Cardiac muscle cell (in vitro differentiated cells and primary cell): ENCODE results near the gene DLEC1. TPM values are rescaled to one million over a fixed set of nuclear protein-coding genes. Genes with fewer than 3 reads are reported as not detected.
A peak's percentile ranks its signal among the peaks of the same experiment; 100 is the strongest.

Source experiments
- DNase-seq, 2 donors: peaks; one replicate each; pipeline versions ENCODE4 v3.0.0 to v3.0.0-alpha.2; 2010 to 2017; ENCODE audit warnings: low read depth in 1 of 2, low spot score in 1 of 2
- H3K27ac ChIP-seq: fragments of 200-600 bp; sonication (generic); 2 replicates; pipeline ENCODE4 v1.5.1; 2016
- H3K27me3 ChIP-seq: fragments of 200-600 bp; sonication (generic); 2 replicates; pipeline ENCODE4 v1.6.0; 2016; ENCODE audit warnings: control low read depth
- H3K36me3 ChIP-seq: fragments of 200-600 bp; sonication (generic); 2 replicates; pipeline ENCODE4 v1.5.1; 2016; ENCODE audit warnings: control low read depth
- H3K4me1 ChIP-seq: fragments of 200-600 bp; sonication (generic); 2 replicates; pipeline ENCODE4 v1.8.1; 2017; ENCODE audit warnings: low read depth, mild to moderate bottlenecking, mixed run types
- H3K4me3 ChIP-seq: fragments of 200-600 bp; sonication (generic); 2 replicates; pipeline ENCODE4 v1.5.1; 2016; ENCODE audit warnings: mild to moderate bottlenecking
- H3K9me3 ChIP-seq: fragments of 200-600 bp; sonication (generic); 2 replicates; pipeline ENCODE4 v1.5.1; 2017; ENCODE audit warnings: low read depth, mild to moderate bottlenecking, control low read depth
- polyA plus RNA-seq: library from polyadenylated mRNA; unstranded; fragments of >200 nt; fragmentation: Nextera tagmentation; extraction: Ambion mirVana; gene quantifications from 2 replicates; pipeline ENCODE4 v1.2.1, GENCODE V29; 2016
- total RNA-seq: library from RNA; depleted of rRNA; stranded (reverse); fragments of >200 nt; gene quantifications from 2 replicates; pipeline ENCODE4 v1.2.3, GENCODE V29; 2016
- TF ChIP-seq, protein P1 (sequence below): IDR thresholded peaks from 2 replicates; pipeline ENCODE4 v1.5.1; 2012; ENCODE audit warnings: low read depth, mild to moderate bottlenecking, low read length

Gene DLEC1
- total and polyA plus RNA-seq, 2 experiments from 2014 or later: 0.15 TPM; not detected in 1

DNA sequence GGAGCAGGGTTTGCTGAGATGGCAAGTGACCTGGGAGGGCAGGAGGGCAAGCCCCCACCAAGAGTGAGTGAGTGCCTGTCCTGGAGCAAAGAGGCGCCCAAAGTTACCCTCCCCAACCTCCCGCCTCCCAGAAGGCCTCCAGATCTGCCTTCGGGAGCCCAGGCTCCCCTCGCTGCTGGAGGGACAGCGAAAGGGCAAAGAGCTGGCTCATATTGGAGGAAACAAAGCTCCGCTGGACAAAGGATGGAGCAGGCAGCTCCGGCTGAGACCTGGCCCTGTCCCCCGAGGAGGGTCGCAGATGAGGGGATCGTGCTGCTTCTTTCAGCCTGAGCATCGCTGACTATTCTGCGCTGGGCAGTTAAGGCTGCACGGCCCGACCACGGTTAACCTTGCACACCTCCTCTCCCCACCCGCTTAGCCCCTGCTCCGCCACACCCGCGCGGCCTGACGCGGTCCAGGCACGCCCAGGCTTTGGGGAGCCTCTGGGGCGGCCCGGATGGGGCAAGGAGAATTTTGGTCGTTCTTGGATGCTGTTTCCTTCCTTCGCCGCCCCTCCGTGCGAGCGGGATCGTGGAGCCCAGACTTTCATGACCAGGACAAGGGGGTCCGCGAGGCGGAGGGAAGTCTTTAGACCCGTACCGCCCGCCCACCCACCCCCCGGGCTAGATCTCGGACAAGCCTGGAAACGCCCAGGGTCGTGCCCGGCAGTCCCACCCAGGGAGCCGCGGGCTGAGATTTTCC, 10.2 kb upstream of the DLEC1 start:
- H3K4me3 ChIP-seq: peak overlapping the region; percentile 46
- H3K36me3 ChIP-seq: no peaks in the 10 kb centered on the region
- H3K4me1 ChIP-seq: peaks cover 5% of the 10 kb centered on the region
- peak in 1 of 2 donors; percentile 39 for DNase-seq
- TF ChIP-seq, protein P1, sequence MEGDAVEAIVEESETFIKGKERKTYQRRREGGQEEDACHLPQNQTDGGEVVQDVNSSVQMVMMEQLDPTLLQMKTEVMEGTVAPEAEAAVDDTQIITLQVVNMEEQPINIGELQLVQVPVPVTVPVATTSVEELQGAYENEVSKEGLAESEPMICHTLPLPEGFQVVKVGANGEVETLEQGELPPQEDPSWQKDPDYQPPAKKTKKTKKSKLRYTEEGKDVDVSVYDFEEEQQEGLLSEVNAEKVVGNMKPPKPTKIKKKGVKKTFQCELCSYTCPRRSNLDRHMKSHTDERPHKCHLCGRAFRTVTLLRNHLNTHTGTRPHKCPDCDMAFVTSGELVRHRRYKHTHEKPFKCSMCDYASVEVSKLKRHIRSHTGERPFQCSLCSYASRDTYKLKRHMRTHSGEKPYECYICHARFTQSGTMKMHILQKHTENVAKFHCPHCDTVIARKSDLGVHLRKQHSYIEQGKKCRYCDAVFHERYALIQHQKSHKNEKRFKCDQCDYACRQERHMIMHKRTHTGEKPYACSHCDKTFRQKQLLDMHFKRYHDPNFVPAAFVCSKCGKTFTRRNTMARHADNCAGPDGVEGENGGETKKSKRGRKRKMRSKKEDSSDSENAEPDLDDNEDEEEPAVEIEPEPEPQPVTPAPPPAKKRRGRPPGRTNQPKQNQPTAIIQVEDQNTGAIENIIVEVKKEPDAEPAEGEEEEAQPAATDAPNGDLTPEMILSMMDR: no peak
- H3K9me3 ChIP-seq: no peaks in the 10 kb centered on the region
- peaks cover 20% of the 10 kb centered on the region for H3K27me3 ChIP-seq
- H3K27ac ChIP-seq: no peak overlapping the region

DNA sequence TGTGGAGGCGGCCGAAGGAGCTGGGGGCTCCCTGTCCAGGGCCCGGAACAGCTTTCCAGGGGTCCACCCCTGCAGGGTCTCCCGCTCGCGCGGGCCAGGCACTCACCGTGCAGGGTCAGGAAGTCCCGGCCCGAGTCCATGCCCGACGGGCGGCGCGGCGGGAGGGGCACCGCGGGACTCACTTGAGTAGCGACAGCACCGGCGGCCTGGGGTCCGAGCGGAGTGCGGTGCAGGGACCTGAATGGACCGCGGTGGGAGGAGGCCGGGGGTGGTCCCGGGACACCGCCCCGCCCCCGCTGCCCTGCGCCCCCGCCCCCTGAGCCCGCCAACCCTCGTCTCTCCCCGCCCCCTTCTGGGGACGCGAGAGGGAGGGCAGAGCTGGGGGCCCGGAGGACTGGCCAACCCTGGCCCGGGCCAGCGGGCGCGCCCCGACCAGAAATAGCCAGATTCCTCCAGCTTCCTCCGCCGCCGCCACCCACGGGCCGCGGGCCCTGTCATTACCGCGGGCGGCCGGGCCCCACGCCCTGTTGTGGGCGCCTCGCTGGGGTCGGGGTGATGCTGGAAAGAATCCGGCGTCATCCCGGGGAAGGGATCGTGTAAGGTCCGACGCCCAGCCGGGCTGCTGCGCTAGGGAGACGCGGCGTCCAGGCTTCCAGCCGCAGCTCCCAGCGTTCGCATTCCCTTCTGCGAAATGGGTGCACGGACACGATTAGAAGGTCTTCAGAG, 9.4 kb upstream of the DLEC1 start, which contains the start of gene PLCD1:
TSS of gene PLCD1 (minus strand) at position 243 of the 726 bp plus-strand sequence. CDS start at position 140, 103 bp downstream.
- H3K9me3 ChIP-seq: no peaks in the 10 kb centered on the region
- H3K27ac ChIP-seq: no peak within 1 kb of the TSS
- H3K4me1 ChIP-seq: peaks cover 5% of the 10 kb centered on the region
- peaks cover 20% of the 10 kb centered on the region for H3K27me3 ChIP-seq
- TF ChIP-seq, protein P1: no peak
- H3K4me3 ChIP-seq: peak within 1 kb of the TSS; percentile 46
- no peaks in the 10 kb centered on the region for H3K36me3 ChIP-seq
- peak; percentile 80 to 85 for DNase-seq

DNA sequence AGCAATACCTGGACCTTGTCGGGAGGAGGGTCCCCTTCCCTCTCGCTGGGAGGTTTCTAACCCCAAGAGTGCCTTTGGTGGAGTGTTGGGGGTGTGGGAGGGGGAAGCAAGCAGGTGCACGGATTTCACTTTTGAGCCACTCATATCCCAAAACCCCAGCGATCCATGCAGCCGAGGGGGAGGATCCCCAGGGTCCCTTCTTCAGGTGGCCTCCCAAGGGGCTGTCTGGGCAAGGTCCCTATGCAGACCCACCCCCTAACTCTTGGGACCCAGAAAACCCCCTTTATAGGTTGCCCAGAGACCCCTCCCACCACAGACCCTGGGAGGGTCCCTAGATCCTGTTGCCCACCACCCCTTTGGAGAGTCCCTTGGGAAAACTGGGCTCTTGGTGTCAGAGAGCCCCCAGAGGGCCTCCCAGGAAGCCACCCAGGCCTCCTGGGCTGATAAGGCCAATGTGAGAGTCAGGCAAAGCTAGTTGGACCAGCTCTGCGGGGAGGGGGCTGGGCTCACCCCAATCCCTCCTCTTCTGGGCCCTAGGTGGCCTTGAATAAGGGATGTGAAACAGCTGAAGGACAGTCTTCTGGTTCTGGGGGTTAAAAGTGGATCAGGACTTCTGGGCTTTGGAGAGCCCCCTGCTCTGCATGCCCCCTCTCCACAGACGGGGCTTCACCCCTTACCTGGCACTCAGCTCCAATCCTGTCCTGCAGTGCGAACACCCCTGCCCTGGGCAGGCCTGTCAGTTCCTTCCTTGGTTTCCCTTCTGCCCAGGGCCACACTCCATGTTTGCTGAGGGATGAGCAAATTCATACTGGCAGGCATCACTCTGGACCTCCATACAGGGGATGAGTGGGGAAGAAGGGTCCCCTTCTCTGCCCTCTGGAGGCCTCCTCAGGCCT, 8.6 kb upstream of the DLEC1 start:
- H3K9me3 ChIP-seq: no peaks in the 10 kb centered on the region
- no peak overlapping the region for H3K27ac ChIP-seq
- H3K4me1 ChIP-seq: peaks cover 5% of the 10 kb centered on the region
- no peaks in the 10 kb centered on the region for H3K36me3 ChIP-seq
- peaks cover 20% of the 10 kb centered on the region for H3K27me3 ChIP-seq
- peak overlapping the region; percentile 46 for H3K4me3 ChIP-seq
- TF ChIP-seq, protein P1: no peak
- DNase-seq: no peak

DNA sequence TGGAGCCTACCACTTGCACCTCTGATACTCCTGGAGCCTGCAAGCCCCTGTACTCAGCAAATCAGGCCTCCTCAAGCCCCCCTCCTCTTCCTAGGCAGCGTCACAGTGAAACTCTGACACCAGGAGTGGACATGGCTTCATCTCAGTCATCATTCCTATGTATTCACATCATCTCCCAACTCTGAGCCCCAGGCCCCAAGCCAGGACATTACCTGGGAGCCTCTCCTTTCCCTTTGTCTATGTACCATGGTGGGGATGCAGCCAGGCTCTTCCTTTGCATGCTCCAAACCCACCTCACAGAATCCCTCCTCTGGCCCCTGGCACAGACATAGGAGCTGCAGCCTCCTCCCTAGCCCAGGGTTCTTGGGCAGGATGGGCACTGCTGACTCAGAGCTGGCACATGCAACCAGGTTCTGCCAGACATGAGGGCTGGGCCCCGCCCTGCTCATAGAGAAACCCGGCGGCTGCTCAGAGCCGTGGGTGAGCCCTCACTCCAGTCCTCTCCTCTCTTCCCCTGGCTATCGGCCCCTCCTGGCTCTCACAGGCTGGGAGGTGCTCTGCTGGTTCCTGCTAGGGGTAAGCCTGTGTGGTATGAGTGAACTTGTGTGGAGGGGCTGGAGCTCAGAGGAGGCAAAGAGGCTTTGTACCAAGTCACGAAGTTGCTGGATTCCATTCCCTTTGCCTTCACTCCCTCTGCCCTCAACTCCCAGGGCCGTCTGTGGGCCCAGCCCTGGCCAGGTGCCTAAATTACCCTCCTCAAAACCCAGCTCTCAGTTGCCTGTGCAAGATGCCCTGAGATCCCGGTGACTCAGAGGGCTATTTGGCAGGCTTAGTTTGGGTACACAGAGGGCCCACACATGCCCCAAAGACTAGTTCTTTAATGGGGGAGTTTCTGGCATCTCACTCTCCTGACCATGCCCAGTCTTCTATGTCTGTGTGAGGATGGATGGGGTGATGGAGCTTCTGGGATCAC, 7.7 kb upstream of the DLEC1 start:
- Histone ChIP-seq H3K36me3 (no peaks in the 10 kb centered on the region), H3K27ac (no peak overlapping the region), H3K9me3 (no peaks in the 10 kb centered on the region), H3K4me3 (no peak overlapping the region), H3K27me3 (peaks cover 20% of the 10 kb centered on the region), H3K4me1 (peaks cover 5% of the 10 kb centered on the region)
- peak in 1 of 2 donors; percentile 10 for DNase-seq
- TF ChIP-seq, protein P1: no peak
